NT2/D1 (cell line): ENCODE data around the gene ZCCHC13.

ENCODE experiments used
- SUZ12 ChIP-seq: IDR thresholded peaks from 2 replicates; pipeline ENCODE4 v1.6.1; 2011; ENCODE audit not compliant: insufficient read length, insufficient read depth; ENCODE audit errors: extremely low read depth
- YY1 ChIP-seq: IDR thresholded peaks from 2 replicates; pipeline ENCODE4 v1.6.1; 2011; ENCODE audit not compliant: insufficient read length, insufficient read depth
- ZNF274 ChIP-seq: IDR thresholded peaks from 2 replicates; pipeline ENCODE4 v1.6.1; 2011; ENCODE audit warnings: mild to moderate bottlenecking, low read depth, low read length

DNA sequence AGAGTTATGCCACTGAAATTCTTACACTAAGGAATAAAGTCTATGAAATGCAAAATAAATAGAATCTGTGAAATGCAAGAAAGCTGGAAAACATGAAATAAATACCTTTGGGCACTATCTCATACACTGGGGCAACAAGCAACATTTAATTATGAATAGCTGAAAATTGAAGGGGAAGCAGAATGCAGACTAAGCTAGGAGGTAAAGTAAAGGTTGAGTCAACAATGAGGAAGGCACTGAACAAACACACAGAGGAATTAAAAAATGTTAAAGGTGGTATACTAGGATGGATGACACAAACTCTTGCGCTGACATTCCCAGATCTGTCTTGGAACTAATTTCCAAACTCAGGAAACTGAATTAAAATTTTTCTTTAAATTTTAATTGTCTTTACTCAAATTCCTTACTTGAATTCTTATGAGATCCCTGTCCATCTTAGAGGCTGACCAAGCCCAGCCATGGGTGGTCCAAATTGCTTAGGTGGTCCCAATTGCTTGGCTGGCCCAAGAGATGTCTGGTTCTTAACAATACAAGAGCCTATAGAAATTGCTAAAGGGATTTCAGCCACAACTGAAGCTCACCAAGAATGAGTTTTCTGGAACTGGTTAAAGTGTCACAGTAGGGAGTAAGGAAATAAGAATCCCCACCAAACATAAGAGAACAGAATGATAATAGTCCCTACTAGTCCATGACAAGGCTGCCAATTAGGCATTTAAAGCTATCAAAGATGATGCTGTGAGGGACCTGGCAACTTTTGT lies 41.3 kb upstream of the ZCCHC13 start:
- no peak for TF ChIP-seq SUZ12
- TF ChIP-seq YY1 = no peak
- no peak for TF ChIP-seq ZNF274
